NCI-H2171 treated with DMSO at 0.1 percent for 48 hours (cell line): ENCODE results near the gene WWOX.

ENCODE experiments used
- DNase-seq: peaks from one replicate; lab custom pipeline; 2025; lab: John Stamatoyannopoulos, UW

Gene WWOX

GRCh38 chr16:78955206-78955605 lies 855.8 kb downstream of the WWOX start:
- DNase-seq = no peak

GRCh38 chr16:78956859-78957258 lies 857.4 kb downstream of the WWOX start:
- no peak for DNase-seq

GRCh38 chr16:78957317-78958100 lies 858.1 kb downstream of the WWOX start:
- DNase-seq = no peak

GRCh38 chr16:78961464-78961863 lies 862.0 kb downstream of the WWOX start:
- DNase-seq = no peak

GRCh38 chr16:78962457-78962929 lies 863.0 kb downstream of the WWOX start:
- DNase-seq = no peak

GRCh38 chr16:78967948-78968347 lies 868.5 kb downstream of the WWOX start:
- DNase-seq = no peak

- DNase-seq = no peak
These were observed 870.3 kb downstream of the WWOX start for GRCh38 chr16:78969721-78970120.

- DNase-seq = no peak
These were observed 871.2 kb downstream of the WWOX start for GRCh38 chr16:78970650-78971049.

GRCh38 chr16:78972006-78972405 lies 872.6 kb downstream of the WWOX start:
- peak; percentile 13 for DNase-seq

- peak; percentile 42 for DNase-seq
These were observed 873.5 kb downstream of the WWOX start for GRCh38 chr16:78972986-78973385.

- no peak for DNase-seq
These were observed 876.8 kb downstream of the WWOX start for GRCh38 chr16:78976212-78976611.

GRCh38 chr16:78980825-78981224 lies 881.4 kb downstream of the WWOX start:
- DNase-seq = no peak

GRCh38 chr16:78982096-78982744 lies 882.8 kb downstream of the WWOX start:
- no peak for DNase-seq

GRCh38 chr16:78984324-78984723 lies 884.9 kb downstream of the WWOX start:
- DNase-seq = no peak

GRCh38 chr16:78984887-78985464 lies 885.5 kb downstream of the WWOX start:
- DNase-seq = no peak

- no peak for DNase-seq
These were observed 886.5 kb downstream of the WWOX start for GRCh38 chr16:78985716-78986605.

- DNase-seq = no peak
These were observed 888.2 kb downstream of the WWOX start for GRCh38 chr16:78987666-78988065.

GRCh38 chr16:78988361-78988969 lies 889.0 kb downstream of the WWOX start:
- peak; percentile 48 for DNase-seq

GRCh38 chr16:78990309-78990701 lies 890.9 kb downstream of the WWOX start:
- DNase-seq = no peak

- no peak for DNase-seq
These were observed 892.5 kb downstream of the WWOX start for GRCh38 chr16:78992001-78992400.

- DNase-seq = no peak
These were observed 893.9 kb downstream of the WWOX start for GRCh38 chr16:78993346-78993745.
